IPS DF 6.9 (cell line): ENCODE data around the gene TPRN.

Source experiments
- DNase-seq: peaks from one replicate; pipeline ENCODE4 v3.0.0-alpha.2; 2013; ENCODE audit warnings: low read depth, low spot score
- H3K27ac ChIP-seq: one replicate; pipeline ENCODE4 v1.5.1; 2013; ENCODE audit warnings: low read length, control low read depth
- H3K27me3 ChIP-seq: 2 replicates; pipeline ENCODE4 v1.6.1; 2013; ENCODE audit warnings: mild to moderate bottlenecking, low read length; ENCODE audit not compliant: control insufficient read depth, insufficient read depth
- H3K36me3 ChIP-seq: 2 replicates; pipeline ENCODE4 v1.6.1; 2013; ENCODE audit warnings: low read length; ENCODE audit not compliant: control insufficient read depth, insufficient read depth
- H3K4me1 ChIP-seq: 2 replicates; pipeline ENCODE4 v1.6.1; 2013; ENCODE audit warnings: low read length; ENCODE audit not compliant: control insufficient read depth, insufficient read depth
- H3K4me3 ChIP-seq: 2 replicates; pipeline ENCODE4 v1.5.1; 2013; ENCODE audit warnings: mild to moderate bottlenecking, low read length
- H3K9me3 ChIP-seq: 2 replicates; pipeline ENCODE4 v1.6.1; 2013; ENCODE audit warnings: low read length, inconsistent platforms; ENCODE audit not compliant: control insufficient read depth, insufficient read depth
- WGBS: extraction: QIAGEN DNeasy Blood & Tissue Kit; methylation state at CpG from one replicate; pipeline ENCODE4 v1.1.7; 2013; ENCODE audit warnings: mixed read lengths, missing lambda C conversion rate; ENCODE audit not compliant: insufficient read length, insufficient coverage; 5-methylcytosine and 5-hydroxymethylcytosine counted together

Gene TPRN

DNA sequence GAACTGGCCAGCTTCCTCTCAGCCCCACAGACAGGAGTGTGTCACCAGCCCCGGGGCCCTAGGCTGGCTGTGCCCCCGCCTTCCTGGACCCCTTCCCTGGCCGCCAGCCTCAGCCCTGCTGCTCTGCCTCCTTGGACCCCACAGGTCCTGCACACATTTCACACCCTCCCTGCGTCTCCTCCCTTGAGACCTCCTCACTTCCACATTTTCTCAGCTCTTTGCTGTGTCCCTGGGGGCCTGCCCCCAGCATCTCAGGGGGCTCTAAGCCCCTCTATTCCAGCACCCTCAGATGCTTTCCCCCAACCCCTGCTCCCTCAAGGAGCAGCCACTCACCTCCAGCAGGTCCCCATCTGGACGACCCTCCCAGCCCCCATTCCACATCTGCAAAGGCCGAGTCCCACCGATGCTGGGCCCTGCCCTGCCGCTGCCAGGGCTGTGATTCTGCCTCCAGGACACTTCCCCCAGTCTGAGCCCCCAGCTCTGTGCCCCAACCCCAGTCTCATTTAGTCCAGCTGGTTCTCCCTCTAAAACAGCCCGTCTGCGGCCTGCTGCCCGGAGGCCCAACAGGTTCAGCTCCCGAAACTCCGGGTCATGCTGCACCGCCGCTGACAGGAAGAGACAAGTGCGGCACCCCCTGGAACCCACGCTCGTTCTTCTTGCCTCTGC lies 34.4 kb upstream of the TPRN start:
- no peak overlapping the region for H3K4me3 ChIP-seq
- no peaks in the 10 kb centered on the region for H3K9me3 ChIP-seq
- no peak overlapping the region for H3K27ac ChIP-seq
- DNase-seq: no peak
- no peaks in the 10 kb centered on the region for H3K36me3 ChIP-seq
- no CpG with 5 or more reads among the region's 18 CpGs for WGBS
- peaks cover 7% of the 10 kb centered on the region for H3K4me1 ChIP-seq
- no peaks in the 10 kb centered on the region for H3K27me3 ChIP-seq

DNA sequence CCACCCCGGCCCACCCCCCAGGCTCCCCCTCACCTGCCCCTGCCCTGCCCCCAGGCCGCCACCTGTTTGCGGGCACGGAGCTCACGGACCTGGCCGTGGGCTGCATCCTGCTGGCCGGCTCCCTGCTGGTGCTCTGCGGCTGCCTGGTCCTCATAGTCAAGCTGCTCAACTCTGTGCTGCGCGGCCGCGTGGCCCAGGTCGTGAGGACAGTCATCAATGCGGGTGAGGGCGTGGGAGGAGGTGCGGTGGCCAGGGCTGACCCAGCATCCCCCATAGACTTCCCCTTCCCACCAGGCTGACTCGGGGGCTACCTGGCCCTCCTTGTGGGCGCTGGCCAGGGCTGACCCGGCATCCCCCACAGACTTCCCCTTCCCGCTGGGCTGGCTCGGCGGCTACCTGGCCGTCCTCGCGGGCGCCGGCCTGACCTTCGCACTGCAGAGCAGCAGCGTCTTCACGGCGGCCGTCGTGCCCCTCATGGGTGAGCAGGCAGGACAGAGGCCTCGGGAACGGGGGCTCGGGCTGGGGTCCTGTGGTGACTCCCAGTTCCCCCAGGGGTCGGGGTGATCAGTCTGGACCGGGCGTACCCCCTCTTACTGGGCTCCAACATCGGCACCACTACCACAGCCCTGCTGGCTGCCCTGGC lies 33.6 kb upstream of the TPRN start:
- no CpG with 5 or more reads among the region's 40 CpGs for WGBS
- H3K4me1 ChIP-seq: peaks cover 7% of the 10 kb centered on the region

DNA sequence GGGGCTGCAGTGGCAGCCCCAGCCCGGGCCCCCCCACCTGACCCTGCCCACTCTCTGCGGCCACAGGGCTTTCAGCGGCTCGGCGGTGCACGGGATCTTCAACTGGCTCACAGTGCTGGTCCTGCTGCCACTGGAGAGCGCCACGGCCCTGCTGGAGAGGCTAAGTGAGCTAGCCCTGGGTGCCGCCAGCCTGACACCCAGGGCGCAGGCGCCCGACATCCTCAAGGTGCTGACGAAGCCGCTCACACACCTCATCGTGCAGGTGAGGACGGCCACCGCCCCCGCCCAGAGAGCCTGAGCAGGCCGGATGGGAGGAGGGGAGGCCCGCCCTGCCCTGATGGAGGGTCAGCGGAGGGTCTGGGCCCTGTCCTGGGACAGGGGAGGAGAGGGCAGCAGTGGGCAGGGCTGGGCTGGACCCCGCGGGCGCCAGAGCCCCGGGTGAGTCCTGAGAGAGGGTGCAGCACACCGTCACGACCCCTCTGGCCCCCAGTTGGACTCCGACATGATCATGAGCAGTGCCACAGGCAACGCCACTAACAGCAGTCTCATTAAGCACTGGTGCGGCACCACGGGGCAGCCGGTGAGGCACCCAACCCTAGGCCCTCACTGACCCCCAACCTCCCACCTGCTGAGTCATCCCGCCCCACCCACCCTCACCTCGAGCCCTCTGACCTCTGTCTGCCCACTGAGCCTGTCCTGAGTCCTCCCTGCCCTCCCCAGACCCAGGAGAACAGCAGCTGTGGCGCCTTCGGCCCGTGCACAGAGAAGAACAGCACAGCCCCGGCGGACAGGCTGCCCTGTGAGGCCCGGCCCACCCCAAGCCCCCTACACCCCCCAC lies 32.8 kb upstream of the TPRN start:
- no peak overlapping the region for H3K27ac ChIP-seq
- no peaks in the 10 kb centered on the region for H3K9me3 ChIP-seq
- H3K4me3 ChIP-seq: no peak overlapping the region
- DNase-seq: no peak
- H3K36me3 ChIP-seq: no peaks in the 10 kb centered on the region
- H3K27me3 ChIP-seq: no peaks in the 10 kb centered on the region
- WGBS: no CpG with 5 or more reads among the region's 40 CpGs
- H3K4me1 ChIP-seq: peaks cover 7% of the 10 kb centered on the region

More for the DNA sequence above, 33.6 kb upstream of the TPRN start:
- no peaks in the 10 kb centered on the region for H3K36me3 ChIP-seq
- H3K9me3 ChIP-seq: no peaks in the 10 kb centered on the region
- H3K27ac ChIP-seq: no peak overlapping the region
- no peak for DNase-seq
- no peak overlapping the region for H3K4me3 ChIP-seq
- H3K27me3 ChIP-seq: no peaks in the 10 kb centered on the region

DNA sequence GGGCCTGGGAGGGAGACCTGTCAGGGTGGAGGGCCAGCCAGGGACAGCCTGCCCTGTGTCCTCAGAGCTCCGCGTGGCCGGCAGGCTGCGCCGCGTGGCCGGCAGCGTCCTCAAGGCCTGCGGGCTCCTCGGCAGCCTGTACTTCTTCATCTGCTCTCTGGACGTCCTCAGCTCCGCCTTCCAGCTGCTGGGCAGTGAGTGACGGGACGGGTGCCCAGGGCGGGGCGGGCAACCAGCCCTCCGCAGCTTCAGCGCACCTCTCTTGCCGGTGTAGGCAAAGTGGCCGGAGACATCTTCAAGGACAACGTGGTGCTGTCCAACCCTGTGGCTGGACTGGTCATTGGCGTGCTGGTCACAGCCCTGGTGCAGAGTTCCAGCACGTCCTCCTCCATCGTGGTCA lies 32.0 kb upstream of the TPRN start:
- no peak overlapping the region for H3K4me3 ChIP-seq
- no peak for DNase-seq
- no peaks in the 10 kb centered on the region for H3K36me3 ChIP-seq
- no peak overlapping the region for H3K27ac ChIP-seq
- no peaks in the 10 kb centered on the region for H3K27me3 ChIP-seq
- no CpG with 5 or more reads among the region's 24 CpGs for WGBS
- peaks cover 9% of the 10 kb centered on the region for H3K4me1 ChIP-seq
- no peaks in the 10 kb centered on the region for H3K9me3 ChIP-seq

DNA sequence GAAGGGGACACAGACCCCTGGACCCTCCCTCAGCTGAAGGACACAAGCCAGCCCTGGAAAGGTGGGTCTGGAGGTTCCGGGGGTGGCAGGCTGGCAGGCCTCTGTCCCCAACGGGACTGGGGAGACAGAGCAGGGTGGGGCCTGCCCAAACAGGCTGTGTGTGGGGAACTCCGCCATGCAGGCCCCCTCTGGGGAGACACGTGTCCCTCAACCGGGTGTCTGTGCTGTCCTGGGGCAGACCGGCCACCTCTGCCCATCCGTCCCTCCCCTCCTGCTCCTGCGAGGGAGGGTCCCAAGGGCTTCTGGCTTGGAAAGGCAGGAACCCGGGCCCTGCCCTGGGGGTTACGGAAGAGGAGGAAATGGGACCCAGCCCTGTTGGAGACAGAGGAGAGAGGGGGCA lies 31.6 kb upstream of the TPRN start:
- Histone ChIP-seq H3K9me3 (no peaks in the 10 kb centered on the region), H3K27me3 (no peaks in the 10 kb centered on the region), H3K27ac (no peak overlapping the region), H3K4me1 (peaks cover 9% of the 10 kb centered on the region), H3K36me3 (no peaks in the 10 kb centered on the region), H3K4me3 (no peak overlapping the region)
- WGBS: no CpG with 5 or more reads among the region's 10 CpGs
- DNase-seq: no peak

DNA sequence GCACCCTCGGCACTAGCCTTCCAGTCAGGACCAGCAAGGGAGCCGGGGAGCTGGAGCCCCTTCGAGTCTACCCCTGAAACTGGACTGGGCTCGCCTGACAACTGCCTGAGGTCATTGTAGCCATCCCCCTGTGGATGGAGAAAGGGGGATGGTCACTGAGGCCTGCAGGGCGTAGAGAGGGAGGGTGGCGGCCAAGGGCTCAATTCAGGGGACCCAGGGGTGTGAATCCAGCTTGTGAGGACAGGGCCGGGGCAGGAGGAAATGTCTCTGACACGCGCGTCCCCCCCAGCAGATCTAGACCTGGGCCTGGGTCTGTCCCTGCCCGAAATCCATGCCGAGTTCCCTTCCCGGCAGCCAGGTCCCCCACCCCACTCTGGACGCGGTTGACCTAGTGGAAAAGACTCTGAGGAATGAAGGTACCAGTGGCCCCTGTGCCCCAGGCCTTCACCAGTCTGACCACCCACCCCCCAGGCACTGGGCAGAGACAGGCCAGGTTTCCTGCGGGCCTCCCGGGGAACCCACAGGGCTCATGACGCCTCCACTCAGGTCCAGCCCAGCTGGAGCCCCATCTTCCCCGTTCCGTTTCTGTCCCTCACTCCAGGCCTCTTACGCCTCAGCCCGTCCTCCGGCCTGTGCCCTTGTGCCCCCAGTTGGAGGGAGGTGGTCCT lies 31.0 kb upstream of the TPRN start:
- Histone ChIP-seq H3K27me3 (no peaks in the 10 kb centered on the region), H3K9me3 (no peaks in the 10 kb centered on the region)

DNA sequence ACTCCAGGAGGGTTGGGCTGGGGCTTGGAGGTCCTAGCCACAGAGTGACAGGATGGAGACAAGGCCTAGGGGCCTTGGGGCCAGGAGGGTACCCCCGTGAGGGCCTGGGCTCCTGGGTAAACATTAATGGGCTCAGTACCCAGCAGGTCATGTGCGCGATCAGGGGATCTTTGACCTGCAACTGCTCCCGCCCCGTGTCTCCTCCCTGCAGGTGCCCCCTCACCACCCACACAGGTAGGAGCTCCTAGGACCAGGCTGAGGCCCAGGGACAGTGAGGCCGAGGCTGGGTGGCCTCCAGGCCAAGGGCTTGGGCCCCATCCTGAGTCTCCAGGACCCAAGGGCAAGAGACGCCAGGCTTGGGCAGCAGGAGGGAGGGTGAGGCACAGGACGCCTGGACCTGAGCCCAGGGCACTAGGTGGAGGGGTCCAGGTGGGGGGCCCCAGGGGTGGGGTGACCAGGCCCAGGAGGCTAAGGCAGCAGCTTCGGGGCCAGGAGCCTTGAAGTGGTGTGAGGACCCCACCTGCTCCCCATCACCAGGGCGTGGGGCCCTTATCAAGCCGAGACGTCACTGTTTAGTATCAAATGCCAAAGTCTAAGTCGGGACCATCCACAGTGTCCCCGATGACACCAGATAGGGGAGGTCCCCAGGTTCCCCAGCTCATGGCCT lies 30.3 kb upstream of the TPRN start, which contains the start of gene SLC34A3:
Gene SLC34A3, plus strand, starts transcription at position 197 of the 667 bp plus-strand sequence. CDS start 802 bp downstream, outside the sequence.
- Histone ChIP-seq H3K27me3 (no peaks in the 10 kb centered on the region), H3K4me1 (peaks cover 2% of the 10 kb centered on the region; the same call in 1 of the 2 replicates), H3K9me3 (no peaks in the 10 kb centered on the region), H3K27ac (no peak within 1 kb of the TSS), H3K4me3 (no peak within 1 kb of the TSS), H3K36me3 (no peaks in the 10 kb centered on the region)
- no peak for DNase-seq
- no CpG with 5 or more reads among the region's 14 CpGs for WGBS

More for the DNA sequence above, 31.0 kb upstream of the TPRN start:
- no peak overlapping the region for H3K4me3 ChIP-seq
- DNase-seq: no peak
- peaks cover 4% of the 10 kb centered on the region for H3K4me1 ChIP-seq
- WGBS: no CpG with 5 or more reads among the region's 23 CpGs
- H3K27ac ChIP-seq: no peak overlapping the region
- no peaks in the 10 kb centered on the region for H3K36me3 ChIP-seq

DNA sequence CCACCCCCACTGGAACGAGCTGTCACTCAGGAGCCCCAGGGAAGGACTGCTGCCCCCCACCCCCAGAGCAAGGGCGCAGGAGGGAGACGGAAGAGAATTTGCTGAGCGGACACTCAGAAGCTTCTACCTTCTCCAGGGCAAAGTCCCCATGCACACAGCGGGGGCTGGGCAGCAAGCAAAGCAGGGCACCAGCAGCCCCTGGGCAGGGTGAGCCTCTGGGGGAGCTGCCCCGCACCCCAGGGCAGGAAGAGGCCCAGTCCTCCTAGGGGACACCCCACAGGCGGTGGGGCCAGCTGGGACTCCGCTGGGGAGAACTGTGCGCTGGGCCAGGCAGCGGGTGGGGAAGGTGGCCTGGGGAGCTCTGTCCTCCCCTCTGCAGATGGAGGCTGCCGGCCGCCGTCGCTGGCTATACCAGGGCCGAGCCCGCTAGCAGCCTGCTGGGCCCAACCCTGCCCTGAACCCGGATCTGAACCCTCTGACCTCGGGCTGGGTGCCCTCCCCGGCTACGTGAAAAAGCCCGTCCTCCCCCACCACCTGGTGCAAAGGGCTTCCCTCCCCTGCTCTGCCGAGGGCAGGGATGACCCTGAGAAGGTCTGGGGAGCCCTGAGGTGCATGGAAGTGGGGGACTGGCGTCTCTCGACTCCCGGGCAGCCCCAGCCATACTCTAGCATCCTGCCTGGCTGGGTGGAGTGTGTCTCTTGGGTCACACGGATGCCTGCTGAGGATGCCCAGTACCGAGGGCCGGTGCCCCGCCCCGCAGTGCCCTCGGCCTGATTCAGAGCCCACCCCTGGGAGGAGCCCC lies 29.6 kb upstream of the TPRN start:
- no CpG with 5 or more reads among the region's 31 CpGs for WGBS
- no peaks in the 10 kb centered on the region for H3K9me3 ChIP-seq

More for the DNA sequence above, 29.6 kb upstream of the TPRN start:
- Histone ChIP-seq H3K27ac (no peak overlapping the region), H3K27me3 (no peaks in the 10 kb centered on the region), H3K36me3 (no peaks in the 10 kb centered on the region), H3K4me3 (no peak overlapping the region), H3K4me1 (peaks cover 2% of the 10 kb centered on the region; the same call in 1 of the 2 replicates)
- no peak for DNase-seq
